PFSK-1 (cell line): ENCODE data around the gene PPP2R2C.

Experiments
- FOXP2 ChIP-seq: optimal IDR thresholded peaks from 2 replicates; pipeline ENCODE3; 2011; ENCODE audit warnings: borderline replicate concordance, control low read depth, inconsistent platforms; ENCODE audit not compliant: insufficient read depth; ENCODE audit errors: extremely low read length, extremely low read depth
- POLR2AphosphoS5 ChIP-seq: IDR thresholded peaks from 2 replicates; pipeline ENCODE4 v1.6.1; 2012; ENCODE audit warnings: low read depth, mild to moderate bottlenecking, control low read depth, low read length, moderate library complexity
- REST ChIP-seq, 2 experiments: IDR thresholded peaks; 2 replicates each; pipeline versions ENCODE4 v1.6.1 to v1.8.0; 2011 to 2012; ENCODE audit warnings: low read depth in 2 of 2, low read length in 2 of 2, control low read depth in 1 of 2, inconsistent platforms in 1 of 2, mild to moderate bottlenecking in 1 of 2, moderate library complexity in 1 of 2; ENCODE audit not compliant: insufficient read depth in 1 of 2
- SIN3A ChIP-seq: IDR thresholded peaks from 2 replicates; pipeline ENCODE4 v1.6.1; 2012; ENCODE audit warnings: mild to moderate bottlenecking, low read length, moderate library complexity, borderline replicate concordance; ENCODE audit not compliant: insufficient read depth
- TAF1 ChIP-seq: IDR thresholded peaks from 2 replicates; pipeline ENCODE4 v1.6.1; 2012; ENCODE audit warnings: low read length, control low read depth, borderline replicate concordance; ENCODE audit not compliant: insufficient read depth

Gene PPP2R2C

GRCh38 chr4:6492861-6493657, 20.6 kb upstream of the PPP2R2C start:
- no peak for TF ChIP-seq REST (IDR thresholded peaks at IDR 0.05; ENCODE audit: insufficient read depth in 1 of 2, low read depth in 2 of 2, low read length in 2 of 2)
- no peak for TF ChIP-seq POLR2AphosphoS5
- TF ChIP-seq SIN3A = no peak
- no peak for TF ChIP-seq TAF1
- TF ChIP-seq FOXP2 = no peak

GRCh38 chr4:6492027-6492590, 19.7 kb upstream of the PPP2R2C start:
- TF ChIP-seq FOXP2 = no peak
- TF ChIP-seq TAF1 = no peak
- no peak for TF ChIP-seq SIN3A
- TF ChIP-seq REST (IDR thresholded peaks at IDR 0.05; ENCODE audit: insufficient read depth in 1 of 2, low read depth in 2 of 2, low read length in 2 of 2) = no peak
- TF ChIP-seq POLR2AphosphoS5 = no peak

GRCh38 chr4:6491235-6491634, 18.8 kb upstream of the PPP2R2C start:
- no peak for TF ChIP-seq POLR2AphosphoS5
- no peak for TF ChIP-seq TAF1
- no peak for TF ChIP-seq SIN3A
- no peak for TF ChIP-seq REST (IDR thresholded peaks at IDR 0.05; ENCODE audit: insufficient read depth in 1 of 2, low read depth in 2 of 2, low read length in 2 of 2)
- TF ChIP-seq FOXP2 = no peak

GRCh38 chr4:6489927-6490326, 17.5 kb upstream of the PPP2R2C start:
- no peak for TF ChIP-seq REST (IDR thresholded peaks at IDR 0.05; ENCODE audit: insufficient read depth in 1 of 2, low read depth in 2 of 2, low read length in 2 of 2)
- TF ChIP-seq POLR2AphosphoS5 = no peak
- TF ChIP-seq FOXP2 = no peak
- TF ChIP-seq TAF1 = no peak
- no peak for TF ChIP-seq SIN3A
